HepG2 (cell line): Measurements from ENCODE around the gene TMEM221. TPM values are rescaled to one million over a fixed set of nuclear protein-coding genes. Genes with fewer than 3 reads are reported as not detected.

ENCODE experiments used
- ATAC-seq: fragments of 200-7000 bp; cut with Tn5 transposase; 3 replicates; pipeline ENCODE4 v1.9.1; 2020; ENCODE audit warnings: mild to moderate bottlenecking, moderate library complexity
- BruUV-seq: library from RNA; stranded (reverse); fragments of 400-500 nt; replicated peaks from 2 replicates; lab custom pipeline; 2021; lab: Mats Ljungman, UMichigan
- CTCF ChIA-PET: fragments of 300-600 bp; formaldehyde crosslinking; extraction: SDS; loops from one replicate; lab custom pipeline; 2021; ENCODE audit warnings: low total read pairs, inconsistent platforms, low intra/inter-chr PET ratio; lab: Yijun Ruan, JAX
- POLR2A ChIA-PET: fragments of 350-600 bp; sonication (Branson Sonifier 250); formaldehyde crosslinking; loops from one replicate; lab custom pipeline; 2020; ENCODE audit warnings: antibody characterized with exemption, inconsistent platforms; lab: Yijun Ruan, JAX
- DNase-seq: peaks from one replicate; pipeline ENCODE4 v3.0.0-alpha.2; 2015; ENCODE audit warnings: low spot score
- FAIRE-seq: peaks from 3 replicates; lab custom pipeline; 2011; peaks lifted over from hg19 to GRCh38; lab: Jason Lieb, UNC
- H2AFZ ChIP-seq: one replicate; pipeline ENCODE4 v1.6.1; 2011; ENCODE audit warnings: low read length, inconsistent platforms
- H3K27ac ChIP-seq: fragments of 300-600 bp; 3 replicates; pipeline ENCODE4 v1.8.0; 2011; ENCODE audit warnings: mixed run types, mild to moderate bottlenecking, mixed read lengths, low read length, inconsistent platforms; ENCODE audit not compliant: insufficient read depth; ENCODE audit errors: extremely low read length
- H3K27me3 ChIP-seq, 2 experiments: fragments of 200-600 bp in 1 of 2; 2 replicates in 1 of 2; 3 replicates in 1 of 2; pipeline versions ENCODE4 v1.6.0 to v1.8.0; 2011; ENCODE audit warnings: low read length in 2 of 2, mild to moderate bottlenecking in 2 of 2, moderate library complexity in 2 of 2, inconsistent platforms in 1 of 2; ENCODE audit not compliant: insufficient read depth in 2 of 2, control insufficient read depth in 1 of 2
- H3K36me3 ChIP-seq, 2 experiments: fragments of 200-600 bp in 1 of 2; replicated peaks in 1 of 2; 2 replicates in 1 of 2; 3 replicates in 1 of 2; pipeline versions ENCODE4 v1.5.1 to v1.8.0; 2011; ENCODE audit warnings: low read length in 2 of 2, inconsistent platforms in 1 of 2; ENCODE audit not compliant: insufficient read depth in 2 of 2, control insufficient read depth in 1 of 2
- H3K4me1 ChIP-seq: 2 replicates; pipeline ENCODE4 v1.5.1; 2012; ENCODE audit warnings: low read length, inconsistent platforms; ENCODE audit not compliant: insufficient read depth
- H3K4me2 ChIP-seq: 2 replicates; pipeline ENCODE4 v1.6.0; 2011; ENCODE audit warnings: low read depth, low read length, inconsistent platforms
- H3K4me3 ChIP-seq, 3 experiments: fragments of 200-600 bp in 1 of 3; sonication (generic), shearing (Covaris generic) in 1 of 3; replicated peaks in 1 of 3; 2 replicates each; pipeline ENCODE4 v1.5.1; 2011 to 2016; ENCODE audit warnings: low read length in 3 of 3, inconsistent platforms in 2 of 3, low read depth in 2 of 3, mild to moderate bottlenecking in 2 of 3, control low read depth in 1 of 3, mixed read lengths in 1 of 3; ENCODE audit not compliant: insufficient read depth in 1 of 3
- H3K79me2 ChIP-seq: one replicate; pipeline ENCODE4 v1.6.1; 2011; ENCODE audit warnings: low read length, inconsistent platforms; ENCODE audit not compliant: insufficient read depth
- H3K9ac ChIP-seq: 2 replicates; pipeline ENCODE4 v1.6.0; 2011; ENCODE audit warnings: mild to moderate bottlenecking, low read depth, low read length, inconsistent platforms; ENCODE audit not compliant: insufficient read depth
- H3K9me3 ChIP-seq: 2 replicates; pipeline ENCODE4 v1.5.1; 2012; ENCODE audit warnings: mild to moderate bottlenecking, low read length
- H4K20me1 ChIP-seq: 2 replicates; pipeline ENCODE4 v1.6.0; 2011; ENCODE audit warnings: inconsistent platforms, mild to moderate bottlenecking, low read length, moderate library complexity; ENCODE audit not compliant: insufficient read depth
- BRD4 ChIP-seq: sonication (generic); formaldehyde crosslinking; IDR thresholded peaks from 2 replicates; pipeline ENCODE4 v1.4.0; 2020; ENCODE audit warnings: missing genetic modification reagents
- CCDC6 ChIP-seq: sonication (generic); formaldehyde crosslinking; IDR thresholded peaks from 2 replicates; pipeline ENCODE4 v1.8.1; 2022; ENCODE audit warnings: mild to moderate bottlenecking, missing genetic modification reagents, moderate library complexity
- HNF4A ChIP-seq: sonication (generic); formaldehyde crosslinking; IDR thresholded peaks from 2 replicates; pipeline ENCODE4 v1.4.0; 2020; ENCODE audit warnings: missing genetic modification reagents
- MTA1 ChIP-seq: sonication (generic); formaldehyde crosslinking; IDR thresholded peaks from 2 replicates; pipeline ENCODE4 v1.4.0; 2020; ENCODE audit warnings: missing genetic modification reagents, mild to moderate bottlenecking, borderline replicate concordance
- RBM22 ChIP-seq: fragments of 200-400 bp; formaldehyde crosslinking; optimal IDR thresholded peaks from 2 replicates; pipeline ENCODE3; 2017; ENCODE audit warnings: mild to moderate bottlenecking, low read length, moderate library complexity
- SNRNP70 ChIP-seq: fragments of 200-400 bp; formaldehyde crosslinking; IDR thresholded peaks from 2 replicates; pipeline ENCODE4 v1.6.1; 2017; ENCODE audit warnings: mild to moderate bottlenecking, low read depth, low read length, moderate library complexity
- XRCC5 ChIP-seq: fragments of 200-400 bp; formaldehyde crosslinking; optimal IDR thresholded peaks from 2 replicates; pipeline ENCODE3; 2017; ENCODE audit warnings: mild to moderate bottlenecking, low read length
- ZNF124 ChIP-seq: sonication (generic); formaldehyde crosslinking; IDR thresholded peaks from 2 replicates; pipeline ENCODE4 v1.4.0; 2020; ENCODE audit warnings: missing genetic modification reagents
- ZNF556 ChIP-seq: sonication (generic); formaldehyde crosslinking; IDR thresholded peaks from 2 replicates; pipeline ENCODE4 v1.4.0; 2020; ENCODE audit warnings: mild to moderate bottlenecking, missing genetic modification reagents, borderline replicate concordance
- ZNF569 ChIP-seq: sonication (generic); formaldehyde crosslinking; IDR thresholded peaks from 2 replicates; pipeline ENCODE4 v1.5.0; 2020; ENCODE audit warnings: mild to moderate bottlenecking, missing genetic modification reagents, moderate library complexity, borderline replicate concordance
- ZNF629 ChIP-seq: sonication (generic); formaldehyde crosslinking; conservative IDR thresholded peaks from 2 replicates; pipeline ENCODE4 v1.5.0; 2020; ENCODE audit warnings: missing genetic modification reagents
- ZNF652 ChIP-seq: IDR thresholded peaks from 2 replicates; pipeline ENCODE4 v1.6.1; 2016; ENCODE audit warnings: low read depth, borderline replicate concordance
- WGBS: methylation state at CpG from one replicate; pipeline ENCODE4 v1.1.6; 2017; ENCODE audit warnings: low lambda C conversion rate; 5-methylcytosine and 5-hydroxymethylcytosine counted together
- in situ Hi-C: cut with HindIII; loops from 2 replicates; pipeline ENCODE4 v1.10.0; 2017; ENCODE audit warnings: low pct_unique_long_range_greater_than_20kb; ENCODE audit not compliant: extremely low pct_ligation_motif_present
- intact Hi-C: fragments of 100-400 bp; cut with micrococcal nuclease; formaldehyde crosslinking; loops from one replicate; pipeline ENCODE4 v1.10.0; 2022; ENCODE audit not compliant: unreplicated experiment
- polyA plus RNA-seq, 8 experiments: library from polyadenylated mRNA; depleted of rRNA in 3 of 8; stranded (reverse) in 7 of 8; unstranded in 1 of 8; fragments of >200 nt; fragmentation: Illumina TruSeq in 4 of 8; extraction: Trizol in 4 of 8; gene quantifications; 2 replicates each; pipeline versions ENCODE4 v1.2.1 to v1.2.3, GENCODE V29; 2011 to 2016; ENCODE audit warnings: low read depth in 4 of 8, missing spikeins in 1 of 8, mixed read lengths in 1 of 8; ENCODE audit not compliant: insufficient read depth in 1 of 8
- total RNA-seq, 5 experiments: library from RNA; depleted of rRNA; stranded (reverse); fragments of >200 nt; fragmentation: Illumina TruSeq; extraction: Trizol; gene quantifications; 2 replicates each; pipeline ENCODE4 v1.2.3, GENCODE V29; 2016; ENCODE audit warnings: low read depth in 1 of 5
- TF ChIP-seq, protein P1 (sequence below): sonication (generic); formaldehyde crosslinking; IDR thresholded peaks from 2 replicates; pipeline ENCODE4 v1.9.0; 2021; ENCODE audit warnings: missing genetic modification reagents, borderline replicate concordance
- TF ChIP-seq, protein P2 (sequence below): sonication (generic); formaldehyde crosslinking; IDR thresholded peaks from 2 replicates; pipeline ENCODE4 v1.8.1; 2023; ENCODE audit warnings: mild to moderate bottlenecking, missing genetic modification reagents, borderline replicate concordance
- TF ChIP-seq, protein P3 (sequence below): sonication (generic); formaldehyde crosslinking; IDR thresholded peaks from 2 replicates; pipeline ENCODE4 v1.5.0; 2020; ENCODE audit warnings: mild to moderate bottlenecking, missing genetic modification reagents
- TF ChIP-seq, protein P4 (sequence below): IDR thresholded peaks from 2 replicates; pipeline ENCODE4 v1.6.1; 2016; ENCODE audit warnings: missing compliant biosample characterization, missing genetic modification reagents, borderline replicate concordance

The TMEM221 gene
- total and polyA plus RNA-seq, 2 of the 13 experiments (the other 11 are each of a cell fraction or from before 2014, with no cell fraction given) = 0.33 to 0.77 TPM

DNA sequence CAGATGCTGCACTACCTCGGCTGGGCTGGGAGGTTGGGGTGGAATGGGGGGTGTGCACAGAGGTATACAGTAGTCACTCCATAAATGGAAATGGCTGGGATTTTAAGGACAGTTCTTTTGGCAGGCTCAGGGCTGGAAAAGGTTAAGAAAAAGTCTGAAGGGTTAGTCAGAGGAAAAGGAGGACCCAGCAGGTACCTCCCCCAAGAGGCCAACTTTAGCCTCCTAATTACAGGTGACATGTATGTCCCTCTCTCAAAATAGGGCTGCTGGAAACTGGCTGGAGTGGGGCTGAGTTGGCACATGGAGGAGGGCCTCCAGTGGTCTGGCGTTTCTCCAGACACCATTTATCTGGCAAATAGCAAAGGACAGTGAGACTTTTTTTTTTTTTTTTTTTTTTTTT is 55.5 kb downstream of the TMEM221 start:
- Histone ChIP-seq H3K27ac (no peak overlapping the region), H4K20me1 (no peaks in the 10 kb centered on the region), H3K27me3 (peaks cover 0 to 1% of the 10 kb centered on the region in 2 experiments; a peak in 1 of 5 replicates)
- no peak for ATAC-seq
- intact Hi-C loops = no loop called here
- TF ChIP-seq, protein P1, sequence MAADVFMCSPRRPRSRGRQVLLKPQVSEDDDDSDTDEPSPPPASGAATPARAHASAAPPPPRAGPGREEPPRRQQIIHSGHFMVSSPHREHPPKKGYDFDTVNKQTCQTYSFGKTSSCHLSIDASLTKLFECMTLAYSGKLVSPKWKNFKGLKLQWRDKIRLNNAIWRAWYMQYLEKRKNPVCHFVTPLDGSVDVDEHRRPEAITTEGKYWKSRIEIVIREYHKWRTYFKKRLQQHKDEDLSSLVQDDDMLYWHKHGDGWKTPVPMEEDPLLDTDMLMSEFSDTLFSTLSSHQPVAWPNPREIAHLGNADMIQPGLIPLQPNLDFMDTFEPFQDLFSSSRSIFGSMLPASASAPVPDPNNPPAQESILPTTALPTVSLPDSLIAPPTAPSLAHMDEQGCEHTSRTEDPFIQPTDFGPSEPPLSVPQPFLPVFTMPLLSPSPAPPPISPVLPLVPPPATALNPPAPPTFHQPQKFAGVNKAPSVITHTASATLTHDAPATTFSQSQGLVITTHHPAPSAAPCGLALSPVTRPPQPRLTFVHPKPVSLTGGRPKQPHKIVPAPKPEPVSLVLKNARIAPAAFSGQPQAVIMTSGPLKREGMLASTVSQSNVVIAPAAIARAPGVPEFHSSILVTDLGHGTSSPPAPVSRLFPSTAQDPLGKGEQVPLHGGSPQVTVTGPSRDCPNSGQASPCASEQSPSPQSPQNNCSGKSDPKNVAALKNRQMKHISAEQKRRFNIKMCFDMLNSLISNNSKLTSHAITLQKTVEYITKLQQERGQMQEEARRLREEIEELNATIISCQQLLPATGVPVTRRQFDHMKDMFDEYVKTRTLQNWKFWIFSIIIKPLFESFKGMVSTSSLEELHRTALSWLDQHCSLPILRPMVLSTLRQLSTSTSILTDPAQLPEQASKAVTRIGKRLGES (CRISPR knock-in tag) = no peak
- TF ChIP-seq, protein P2, sequence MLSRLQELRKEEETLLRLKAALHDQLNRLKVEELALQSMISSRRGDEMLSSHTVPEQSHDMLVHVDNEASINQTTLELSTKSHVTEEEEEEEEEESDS = no peak
- TF ChIP-seq RBM22 (no peak), ZNF569 (CRISPR knock-in tag) (no peak), ZNF556 (CRISPR knock-in tag) (no peak), ZNF629 (CRISPR knock-in tag) (no peak), SNRNP70 (no peak), ZNF652 (CRISPR knock-in tag) (no peak), CCDC6 (CRISPR knock-in tag) (no peak), ZNF124 (CRISPR knock-in tag) (no peak), BRD4 (CRISPR knock-in tag) (no peak), MTA1 (CRISPR knock-in tag) (no peak), XRCC5 (no peak), HNF4A (no peak)
- TF ChIP-seq, protein P3, sequence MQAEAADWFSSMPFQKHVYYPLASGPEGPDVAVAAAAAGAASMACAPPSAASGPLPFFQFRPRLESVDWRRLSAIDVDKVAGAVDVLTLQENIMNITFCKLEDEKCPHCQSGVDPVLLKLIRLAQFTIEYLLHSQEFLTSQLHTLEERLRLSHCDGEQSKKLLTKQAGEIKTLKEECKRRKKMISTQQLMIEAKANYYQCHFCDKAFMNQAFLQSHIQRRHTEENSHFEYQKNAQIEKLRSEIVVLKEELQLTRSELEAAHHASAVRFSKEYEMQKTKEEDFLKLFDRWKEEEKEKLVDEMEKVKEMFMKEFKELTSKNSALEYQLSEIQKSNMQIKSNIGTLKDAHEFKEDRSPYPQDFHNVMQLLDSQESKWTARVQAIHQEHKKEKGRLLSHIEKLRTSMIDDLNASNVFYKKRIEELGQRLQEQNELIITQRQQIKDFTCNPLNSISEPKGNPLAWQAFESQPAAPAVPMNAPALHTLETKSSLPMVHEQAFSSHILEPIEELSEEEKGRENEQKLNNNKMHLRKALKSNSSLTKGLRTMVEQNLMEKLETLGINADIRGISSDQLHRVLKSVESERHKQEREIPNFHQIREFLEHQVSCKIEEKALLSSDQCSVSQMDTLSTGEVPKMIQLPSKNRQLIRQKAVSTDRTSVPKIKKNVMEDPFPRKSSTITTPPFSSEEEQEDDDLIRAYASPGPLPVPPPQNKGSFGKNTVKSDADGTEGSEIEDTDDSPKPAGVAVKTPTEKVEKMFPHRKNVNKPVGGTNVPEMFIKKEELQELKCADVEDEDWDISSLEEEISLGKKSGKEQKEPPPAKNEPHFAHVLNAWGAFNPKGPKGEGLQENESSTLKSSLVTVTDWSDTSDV = no peak
- TF ChIP-seq, protein P4, sequence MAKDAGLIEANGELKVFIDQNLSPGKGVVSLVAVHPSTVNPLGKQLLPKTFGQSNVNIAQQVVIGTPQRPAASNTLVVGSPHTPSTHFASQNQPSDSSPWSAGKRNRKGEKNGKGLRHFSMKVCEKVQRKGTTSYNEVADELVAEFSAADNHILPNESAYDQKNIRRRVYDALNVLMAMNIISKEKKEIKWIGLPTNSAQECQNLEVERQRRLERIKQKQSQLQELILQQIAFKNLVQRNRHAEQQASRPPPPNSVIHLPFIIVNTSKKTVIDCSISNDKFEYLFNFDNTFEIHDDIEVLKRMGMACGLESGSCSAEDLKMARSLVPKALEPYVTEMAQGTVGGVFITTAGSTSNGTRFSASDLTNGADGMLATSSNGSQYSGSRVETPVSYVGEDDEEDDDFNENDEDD (CRISPR knock-in tag) = no peak
- TF ChIP-seq, all 625 proteins: peak for 0
- POLR2A ChIA-PET = no interaction called here
- no peak overlapping the region for H2AFZ ChIP-seq
- no peak for FAIRE-seq
- in situ Hi-C loops = no loop called here
- H3K79me2 ChIP-seq = no peaks in the 10 kb centered on the region
- H3K9ac ChIP-seq = no peak overlapping the region
- peaks cover 10% of the 10 kb centered on the region for H3K9me3 ChIP-seq
- H3K4me3 ChIP-seq = no peak overlapping the region
- H3K36me3 ChIP-seq = no peaks in the 10 kb centered on the region
- CTCF ChIA-PET = no interaction called here
- no TSS peak for BruUV-seq
- no peak overlapping the region for H3K4me2 ChIP-seq
- no peak for DNase-seq
- WGBS = 44% methylated on average over 2 of the region's 2 CpGs
- peaks cover 8% of the 10 kb centered on the region for H3K4me1 ChIP-seq
